GM23338 (cell line): ENCODE data around the gene JDP2. TPM values are rescaled to one million over a fixed set of nuclear protein-coding genes. Genes with fewer than 3 reads are reported as not detected.

Experiments
- ATAC-seq: fragments of 200-7000 bp; cut with Tn5 transposase; 3 replicates; pipeline ENCODE4 v1.9.1; 2020
- DNase-seq: peaks from one replicate; pipeline ENCODE4 v3.0.0-alpha.2; 2015; ENCODE audit warnings: low spot score
- H2AFZ ChIP-seq: fragments of 200-600 bp; sonication (generic); 2 replicates; pipeline ENCODE4 v1.8.0; 2016; ENCODE audit warnings: antibody characterized with exemption, mild to moderate bottlenecking, moderate library complexity
- H3F3A ChIP-seq: fragments of 200-600 bp; sonication (generic); replicated peaks from 2 replicates; pipeline ENCODE4 v1.8.0; 2017; ENCODE audit warnings: antibody characterized with exemption, mixed run types, low read depth
- H3K27ac ChIP-seq: fragments of 200-600 bp; sonication (generic); 2 replicates; pipeline ENCODE4 v1.6.1; 2016; ENCODE audit warnings: low read depth
- H3K27me3 ChIP-seq: fragments of 200-600 bp; sonication (generic); 2 replicates; pipeline ENCODE4 v1.8.0; 2016; ENCODE audit warnings: mild to moderate bottlenecking, mixed run types, moderate library complexity; ENCODE audit not compliant: insufficient read depth
- H3K36me3 ChIP-seq: fragments of 200-600 bp; sonication (generic); 2 replicates; pipeline ENCODE4 v1.8.0; 2016; ENCODE audit warnings: mild to moderate bottlenecking; ENCODE audit not compliant: insufficient read depth
- H3K4me1 ChIP-seq: fragments of 200-600 bp; sonication (generic); 2 replicates; pipeline ENCODE4 v1.8.0; 2016; ENCODE audit warnings: mild to moderate bottlenecking, moderate library complexity; ENCODE audit not compliant: insufficient read depth
- H3K4me2 ChIP-seq: fragments of 200-600 bp; sonication (generic); 2 replicates; pipeline ENCODE4 v1.7.1; 2017; ENCODE audit warnings: mixed run types
- H3K4me3 ChIP-seq: fragments of 200-600 bp; sonication (generic); 2 replicates; pipeline ENCODE4 v1.6.1; 2016; ENCODE audit warnings: mixed run types
- H3K79me2 ChIP-seq: fragments of 200-600 bp; sonication (generic); replicated peaks from 2 replicates; pipeline ENCODE4 v1.8.0; 2017; ENCODE audit warnings: mild to moderate bottlenecking; ENCODE audit not compliant: insufficient read depth
- H3K9me2 ChIP-seq: fragments of 200-600 bp; sonication (generic); 2 replicates; pipeline ENCODE4 v1.8.0; 2017; ENCODE audit not compliant: insufficient read depth
- H4K20me1 ChIP-seq: fragments of 200-600 bp; sonication (generic); replicated peaks from 2 replicates; pipeline ENCODE4 v1.8.0; 2017; ENCODE audit warnings: mild to moderate bottlenecking; ENCODE audit not compliant: insufficient read depth
- H3K27ac Mint-ChIP-seq: 2 replicates; pipeline ENCODE4 v1.8.0; 2020; ENCODE audit warnings: inconsistent platforms, mild to moderate bottlenecking, moderate library complexity, mixed read lengths
- H3K27me3 Mint-ChIP-seq: 3 replicates; pipeline ENCODE4 v1.8.0; 2022; ENCODE audit warnings: low read depth, mild to moderate bottlenecking, moderate library complexity, mixed read lengths, inconsistent platforms; ENCODE audit not compliant: insufficient read depth, poor library complexity
- H3K36me3 Mint-ChIP-seq: 3 replicates; pipeline ENCODE4 v1.8.0; 2021; ENCODE audit warnings: low read depth, mild to moderate bottlenecking, inconsistent platforms, moderate library complexity, mixed read lengths
- H3K4me1 Mint-ChIP-seq: 3 replicates; pipeline ENCODE4 v1.8.0; 2020; ENCODE audit warnings: mild to moderate bottlenecking, inconsistent platforms, mixed read lengths
- H3K4me3 Mint-ChIP-seq: 3 replicates; pipeline ENCODE4 v1.8.0; 2021; ENCODE audit warnings: moderate library complexity, mild to moderate bottlenecking, inconsistent platforms, mixed read lengths
- H3K9me3 Mint-ChIP-seq: 3 replicates; pipeline ENCODE4 v1.8.0; 2020; ENCODE audit warnings: moderate library complexity, mild to moderate bottlenecking, inconsistent platforms, mixed read lengths
- CREB1 ChIP-seq: fragments of 250-450 bp; sonication (Bioruptor Pico); IDR thresholded peaks from 2 replicates; pipeline ENCODE4 v1.5.0; 2020; ENCODE audit warnings: low read depth, mild to moderate bottlenecking, moderate library complexity
- EZH2 ChIP-seq: fragments of 200-600 bp; sonication (generic); IDR thresholded peaks from one replicate; pipeline ENCODE4 v1.8.0; 2017; ENCODE audit warnings: antibody characterized with exemption, mild to moderate bottlenecking, low read depth; ENCODE audit not compliant: unreplicated experiment
- EZH2phosphoT487 ChIP-seq: fragments of 200-600 bp; sonication (generic); IDR thresholded peaks from one replicate; pipeline ENCODE4 v1.8.1; 2018; ENCODE audit warnings: antibody characterized with exemption; ENCODE audit not compliant: unreplicated experiment
- JUNB ChIP-seq: IDR thresholded peaks from one replicate; pipeline ENCODE4 v1.6.1; 2016; ENCODE audit warnings: antibody characterized with exemption; ENCODE audit not compliant: unreplicated experiment
- NANOG ChIP-seq: IDR thresholded peaks from 2 replicates; pipeline ENCODE4 v1.6.1; 2016; ENCODE audit warnings: antibody characterized with exemption, borderline replicate concordance
- REST ChIP-seq: IDR thresholded peaks from one replicate; pipeline ENCODE4 v1.6.1; 2018; ENCODE audit warnings: antibody characterized with exemption; ENCODE audit not compliant: unreplicated experiment
- STAT1 ChIP-seq: IDR thresholded peaks from one replicate; pipeline ENCODE4 v1.6.1; 2016; ENCODE audit warnings: antibody characterized with exemption; ENCODE audit not compliant: unreplicated experiment
- ZNF331 ChIP-seq: fragments of 250-450 bp; sonication (Bioruptor Pico); IDR thresholded peaks from 2 replicates; pipeline ENCODE4 v1.5.0; 2020; ENCODE audit warnings: low read depth, mild to moderate bottlenecking, moderate library complexity
- polyA plus RNA-seq: library from polyadenylated mRNA; unstranded; fragments of >200 nt; fragmentation: Nextera tagmentation; extraction: Ambion mirVana; gene quantifications from 2 replicates; pipeline ENCODE4 v1.2.1, GENCODE V29; 2016
- total RNA-seq: library from RNA; depleted of rRNA; stranded (reverse); fragments of >200 nt; shearing (Covaris generic); gene quantifications from 2 replicates; pipeline ENCODE4 v1.2.3, GENCODE V29; 2014
- TF ChIP-seq, protein P1 (sequence below): fragments of 250-450 bp; sonication (Bioruptor Pico); IDR thresholded peaks from 2 replicates; pipeline ENCODE4 v1.5.0; 2020; ENCODE audit warnings: mild to moderate bottlenecking, moderate library complexity
- TF ChIP-seq, protein P2 (sequence below), 2 experiments: fragments of 200-600 bp in 1 of 2; sonication (generic) in 1 of 2; conservative IDR thresholded peaks; 2 replicates each; pipeline versions ENCODE4 v1.5.1 to v1.6.1; 2016 to 2017; ENCODE audit warnings: antibody characterized with exemption in 2 of 2, low read depth in 2 of 2, mild to moderate bottlenecking in 2 of 2, moderate library complexity in 1 of 2

The JDP2 gene
- total and polyA plus RNA-seq, 2 experiments from 2014 or later, result 12.5 to 38.9 TPM

- TF ChIP-seq, protein P1, sequence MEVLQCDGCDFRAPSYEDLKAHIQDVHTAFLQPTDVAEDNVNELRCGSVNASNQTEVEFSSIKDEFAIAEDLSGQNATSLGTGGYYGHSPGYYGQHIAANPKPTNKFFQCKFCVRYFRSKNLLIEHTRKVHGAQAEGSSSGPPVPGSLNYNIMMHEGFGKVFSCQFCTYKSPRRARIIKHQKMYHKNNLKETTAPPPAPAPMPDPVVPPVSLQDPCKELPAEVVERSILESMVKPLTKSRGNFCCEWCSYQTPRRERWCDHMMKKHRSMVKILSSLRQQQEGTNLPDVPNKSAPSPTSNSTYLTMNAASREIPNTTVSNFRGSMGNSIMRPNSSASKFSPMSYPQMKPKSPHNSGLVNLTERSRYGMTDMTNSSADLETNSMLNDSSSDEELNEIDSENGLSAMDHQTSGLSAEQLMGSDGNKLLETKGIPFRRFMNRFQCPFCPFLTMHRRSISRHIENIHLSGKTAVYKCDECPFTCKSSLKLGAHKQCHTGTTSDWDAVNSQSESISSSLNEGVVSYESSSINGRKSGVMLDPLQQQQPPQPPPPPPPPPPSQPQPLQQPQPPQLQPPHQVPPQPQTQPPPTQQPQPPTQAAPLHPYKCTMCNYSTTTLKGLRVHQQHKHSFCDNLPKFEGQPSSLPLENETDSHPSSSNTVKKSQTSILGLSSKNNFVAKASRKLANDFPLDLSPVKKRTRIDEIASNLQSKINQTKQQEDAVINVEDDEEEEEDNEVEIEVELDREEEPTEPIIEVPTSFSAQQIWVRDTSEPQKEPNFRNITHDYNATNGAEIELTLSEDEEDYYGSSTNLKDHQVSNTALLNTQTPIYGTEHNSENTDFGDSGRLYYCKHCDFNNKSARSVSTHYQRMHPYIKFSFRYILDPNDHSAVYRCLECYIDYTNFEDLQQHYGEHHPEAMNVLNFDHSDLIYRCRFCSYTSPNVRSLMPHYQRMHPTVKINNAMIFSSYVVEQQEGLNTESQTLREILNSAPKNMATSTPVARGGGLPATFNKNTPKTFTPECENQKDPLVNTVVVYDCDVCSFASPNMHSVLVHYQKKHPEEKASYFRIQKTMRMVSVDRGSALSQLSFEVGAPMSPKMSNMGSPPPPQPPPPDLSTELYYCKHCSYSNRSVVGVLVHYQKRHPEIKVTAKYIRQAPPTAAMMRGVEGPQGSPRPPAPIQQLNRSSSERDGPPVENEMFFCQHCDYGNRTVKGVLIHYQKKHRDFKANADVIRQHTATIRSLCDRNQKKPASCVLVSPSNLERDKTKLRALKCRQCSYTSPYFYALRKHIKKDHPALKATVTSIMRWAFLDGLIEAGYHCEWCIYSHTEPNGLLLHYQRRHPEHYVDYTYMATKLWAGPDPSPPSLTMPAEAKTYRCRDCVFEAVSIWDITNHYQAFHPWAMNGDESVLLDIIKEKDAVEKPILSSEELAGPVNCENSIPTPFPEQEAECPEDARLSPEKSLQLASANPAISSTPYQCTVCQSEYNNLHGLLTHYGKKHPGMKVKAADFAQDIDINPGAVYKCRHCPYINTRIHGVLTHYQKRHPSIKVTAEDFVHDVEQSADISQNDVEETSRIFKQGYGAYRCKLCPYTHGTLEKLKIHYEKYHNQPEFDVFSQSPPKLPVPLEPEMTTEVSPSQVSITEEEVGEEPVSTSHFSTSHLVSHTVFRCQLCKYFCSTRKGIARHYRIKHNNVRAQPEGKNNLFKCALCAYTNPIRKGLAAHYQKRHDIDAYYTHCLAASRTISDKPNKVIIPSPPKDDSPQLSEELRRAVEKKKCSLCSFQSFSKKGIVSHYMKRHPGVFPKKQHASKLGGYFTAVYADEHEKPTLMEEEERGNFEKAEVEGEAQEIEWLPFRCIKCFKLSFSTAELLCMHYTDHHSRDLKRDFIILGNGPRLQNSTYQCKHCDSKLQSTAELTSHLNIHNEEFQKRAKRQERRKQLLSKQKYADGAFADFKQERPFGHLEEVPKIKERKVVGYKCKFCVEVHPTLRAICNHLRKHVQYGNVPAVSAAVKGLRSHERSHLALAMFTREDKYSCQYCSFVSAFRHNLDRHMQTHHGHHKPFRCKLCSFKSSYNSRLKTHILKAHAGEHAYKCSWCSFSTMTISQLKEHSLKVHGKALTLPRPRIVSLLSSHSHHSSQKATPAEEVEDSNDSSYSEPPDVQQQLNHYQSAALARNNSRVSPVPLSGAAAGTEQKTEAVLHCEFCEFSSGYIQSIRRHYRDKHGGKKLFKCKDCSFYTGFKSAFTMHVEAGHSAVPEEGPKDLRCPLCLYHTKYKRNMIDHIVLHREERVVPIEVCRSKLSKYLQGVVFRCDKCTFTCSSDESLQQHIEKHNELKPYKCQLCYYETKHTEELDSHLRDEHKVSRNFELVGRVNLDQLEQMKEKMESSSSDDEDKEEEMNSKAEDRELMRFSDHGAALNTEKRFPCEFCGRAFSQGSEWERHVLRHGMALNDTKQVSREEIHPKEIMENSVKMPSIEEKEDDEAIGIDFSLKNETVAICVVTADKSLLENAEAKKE (CRISPR knock-in tag), result no peak
- TF ChIP-seq CREB1 (CRISPR knock-in tag) (no peak), EZH2phosphoT487 (no peak)
- TF ChIP-seq, protein P2, sequence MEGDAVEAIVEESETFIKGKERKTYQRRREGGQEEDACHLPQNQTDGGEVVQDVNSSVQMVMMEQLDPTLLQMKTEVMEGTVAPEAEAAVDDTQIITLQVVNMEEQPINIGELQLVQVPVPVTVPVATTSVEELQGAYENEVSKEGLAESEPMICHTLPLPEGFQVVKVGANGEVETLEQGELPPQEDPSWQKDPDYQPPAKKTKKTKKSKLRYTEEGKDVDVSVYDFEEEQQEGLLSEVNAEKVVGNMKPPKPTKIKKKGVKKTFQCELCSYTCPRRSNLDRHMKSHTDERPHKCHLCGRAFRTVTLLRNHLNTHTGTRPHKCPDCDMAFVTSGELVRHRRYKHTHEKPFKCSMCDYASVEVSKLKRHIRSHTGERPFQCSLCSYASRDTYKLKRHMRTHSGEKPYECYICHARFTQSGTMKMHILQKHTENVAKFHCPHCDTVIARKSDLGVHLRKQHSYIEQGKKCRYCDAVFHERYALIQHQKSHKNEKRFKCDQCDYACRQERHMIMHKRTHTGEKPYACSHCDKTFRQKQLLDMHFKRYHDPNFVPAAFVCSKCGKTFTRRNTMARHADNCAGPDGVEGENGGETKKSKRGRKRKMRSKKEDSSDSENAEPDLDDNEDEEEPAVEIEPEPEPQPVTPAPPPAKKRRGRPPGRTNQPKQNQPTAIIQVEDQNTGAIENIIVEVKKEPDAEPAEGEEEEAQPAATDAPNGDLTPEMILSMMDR (conservative IDR thresholded peaks at IDR 0.05; ENCODE audit: low read depth in 2 of 2), result no peak
Measured at GRCh38 chr14:75399321-75399720, 28.5 kb upstream of the JDP2 start (continued).

GRCh38 chr14:75399843-75400775, 27.7 kb upstream of the JDP2 start:
- Mint-ChIP-seq H3K9me3 (peaks cover 3% of the 10 kb centered on the region; the same call in 2 of the 3 replicates), H3K27me3 (peaks cover 6% of the 10 kb centered on the region), H3K4me3 (no peak overlapping the region), H3K27ac (no peak overlapping the region), H3K4me1 (peaks cover 12% of the 10 kb centered on the region), H3K36me3 (no peaks in the 10 kb centered on the region)
- Histone ChIP-seq H4K20me1 (no peaks in the 10 kb centered on the region), H3K4me2 (no peak overlapping the region), H3K9me2 (0 out of 2 replicates have a peak, but pooled peaks cover 3% of the 10 kb centered on the region), H3K4me1 (peaks cover 8% of the 10 kb centered on the region; the same call in 1 of the 2 replicates), H3K36me3 (no peaks in the 10 kb centered on the region), H3K4me3 (no peak overlapping the region), H3K27ac (no peak overlapping the region), H3F3A (no peaks in the 10 kb centered on the region), H2AFZ (0 out of 2 replicates have a peak overlapping the region, but pooled peaks have one; percentile 8), H3K79me2 (no peaks in the 10 kb centered on the region), H3K27me3 (no peaks in the 10 kb centered on the region)
- no peak for DNase-seq
- ATAC-seq, result no peak; the same call in 2 of the 3 replicates
- no peak for TF ChIP-seq EZH2
- TF ChIP-seq NANOG, result no peak
- TF ChIP-seq REST, result no peak
- TF ChIP-seq STAT1, result no peak
- no peak for TF ChIP-seq JUNB
- no peak for TF ChIP-seq ZNF331 (CRISPR knock-in tag)
